Measurements from ENCODE around the gene DLX6.

The DLX6 gene

GRCh38 chr7:97012365-97013133 lies 7.2 kb downstream of the DLX6 start:
- H3K4me3 ChIP-seq (ENCODE audit: low read depth, low read length), result no peak overlapping the region

GRCh38 chr7:97013134-97013844 lies 7.9 kb downstream of the DLX6 start:
- no peak for TF ChIP-seq CTCF (IDR thresholded peaks at IDR 0.05; ENCODE audit: low read depth, low read length)
- no peak overlapping the region for H3K4me3 ChIP-seq (ENCODE audit: low read depth, low read length)

More at GRCh38 chr7:97012365-97013133, 7.2 kb downstream of the DLX6 start:
- TF ChIP-seq CTCF (IDR thresholded peaks at IDR 0.05; ENCODE audit: low read depth, low read length), result no peak

GRCh38 chr7:97013845-97014134 lies 8.4 kb downstream of the DLX6 start:
- no peak overlapping the region for H3K4me3 ChIP-seq (ENCODE audit: low read depth, low read length)
- no peak for TF ChIP-seq CTCF (IDR thresholded peaks at IDR 0.05; ENCODE audit: low read depth, low read length)

GRCh38 chr7:97014145-97014750 lies 8.9 kb downstream of the DLX6 start:
- TF ChIP-seq CTCF (IDR thresholded peaks at IDR 0.05; ENCODE audit: low read depth, low read length), result no peak
- H3K4me3 ChIP-seq (ENCODE audit: low read depth, low read length), result no peak overlapping the region

- TF ChIP-seq CTCF (IDR thresholded peaks at IDR 0.05; ENCODE audit: low read depth, low read length), result no peak
- no peak overlapping the region for H3K4me3 ChIP-seq (ENCODE audit: low read depth, low read length)
These were observed 9.9 kb downstream of the DLX6 start for GRCh38 chr7:97015279-97015678.

GRCh38 chr7:97015756-97016380 lies 10.5 kb downstream of the DLX6 start:
- no peak overlapping the region for H3K4me3 ChIP-seq (ENCODE audit: low read depth, low read length)
- no peak for TF ChIP-seq CTCF (IDR thresholded peaks at IDR 0.05; ENCODE audit: low read depth, low read length)

Data from WI38 (cell line).